HG02943 (cell line): ENCODE results near the gene STYXL1.
"Not testable (repeated sequence)": the region's sequence is repeated elsewhere in the genome, so short reads cannot be mapped to it uniquely, and the experiment has no call there.

ENCODE experiments used
- ATAC-seq: cut with Tn5 transposase; IDR thresholded peaks from one replicate; pipeline ENCODE4 v1.9.1; 2021; ENCODE audit warnings: mild to moderate bottlenecking, low read depth, moderate library complexity; ENCODE audit not compliant: unreplicated experiment

Gene STYXL1

GRCh38 chr7:76047811-76048667, at the start of gene STYXL1, which contains the start of gene MDH2:
TSS of gene STYXL1 (minus strand) at chr7:76048000. CDS start at chr7:76030523, 17,477 bp downstream.
TSS of gene MDH2 (plus strand) at chr7:76048106. CDS start at chr7:76048161, 55 bp downstream.
- ATAC-seq: peak; percentile 89

GRCh38 chr7:76095908-76096307, 48.1 kb upstream of the STYXL1 start:
- no peak for ATAC-seq

GRCh38 chr7:76094326-76094725, 46.5 kb upstream of the STYXL1 start:
- ATAC-seq: not testable (repeated sequence)

- not testable (repeated sequence) for ATAC-seq
These were observed 45.7 kb upstream of the STYXL1 start for GRCh38 chr7:76093531-76093930.

- ATAC-seq: no peak
These were observed 43.7 kb upstream of the STYXL1 start for GRCh38 chr7:76091506-76091905.

- no peak for ATAC-seq
These were observed 42.2 kb upstream of the STYXL1 start for GRCh38 chr7:76089865-76090475.

GRCh38 chr7:76087362-76087791, 39.6 kb upstream of the STYXL1 start:
- ATAC-seq: not testable (repeated sequence)

GRCh38 chr7:76086070-76086469, 38.3 kb upstream of the STYXL1 start:
- no peak for ATAC-seq

- ATAC-seq: not testable (repeated sequence)
These were observed 36.3 kb upstream of the STYXL1 start for GRCh38 chr7:76084115-76084514.

GRCh38 chr7:76080204-76080603, 32.4 kb upstream of the STYXL1 start:
- ATAC-seq: no peak

GRCh38 chr7:76077435-76077834, 29.6 kb upstream of the STYXL1 start:
- ATAC-seq: no peak

GRCh38 chr7:76076995-76077394, 29.2 kb upstream of the STYXL1 start:
- ATAC-seq: no peak

GRCh38 chr7:76074972-76075370, 27.2 kb upstream of the STYXL1 start:
- no peak for ATAC-seq

- ATAC-seq: no peak
These were observed 26.6 kb upstream of the STYXL1 start for GRCh38 chr7:76074306-76074971.

- no peak for ATAC-seq
These were observed 25.7 kb upstream of the STYXL1 start for GRCh38 chr7:76073335-76073990.

- ATAC-seq: no peak
These were observed 24.7 kb upstream of the STYXL1 start for GRCh38 chr7:76072243-76073148.

GRCh38 chr7:76071316-76072242, 23.8 kb upstream of the STYXL1 start:
- ATAC-seq: no peak

- no peak for ATAC-seq
These were observed 21.4 kb upstream of the STYXL1 start for GRCh38 chr7:76069238-76069638.
